GM12892 (cell line): Measurements from ENCODE around the gene PDGFRB.

Experiments used
- POLR2A ChIP-seq: IDR thresholded peaks from 2 replicates; pipeline ENCODE4 v1.6.1; 2011; ENCODE audit warnings: low read depth, low read length, control low read depth
- POLR2AphosphoS5 ChIP-seq: IDR thresholded peaks from 2 replicates; pipeline ENCODE4 v1.6.1; 2011; ENCODE audit warnings: low read depth, low read length, control low read depth
- TAF1 ChIP-seq: IDR thresholded peaks from 2 replicates; pipeline ENCODE4 v1.6.1; 2011; ENCODE audit warnings: low read depth, mild to moderate bottlenecking, control low read depth, low read length, borderline replicate concordance

- TF ChIP-seq POLR2A = no peak
- TF ChIP-seq POLR2AphosphoS5 = no peak
- TF ChIP-seq TAF1 = no peak
Observed at GRCh38 chr5:150147670-150148069, 8.0 kb downstream of the PDGFRB start.
